ENCODE measurements around the gene TAB2.
"Not testable (repeated sequence)": the region's sequence is repeated elsewhere in the genome, so short reads cannot be mapped to it uniquely, and the experiment has no call there.

The TAB2 gene

GRCh38 chr6:149334201-149334600, 16.7 kb downstream of the TAB2 start:
- no peak for DNase-seq (ENCODE audit: low read depth in 2 of 2)

DNA sequence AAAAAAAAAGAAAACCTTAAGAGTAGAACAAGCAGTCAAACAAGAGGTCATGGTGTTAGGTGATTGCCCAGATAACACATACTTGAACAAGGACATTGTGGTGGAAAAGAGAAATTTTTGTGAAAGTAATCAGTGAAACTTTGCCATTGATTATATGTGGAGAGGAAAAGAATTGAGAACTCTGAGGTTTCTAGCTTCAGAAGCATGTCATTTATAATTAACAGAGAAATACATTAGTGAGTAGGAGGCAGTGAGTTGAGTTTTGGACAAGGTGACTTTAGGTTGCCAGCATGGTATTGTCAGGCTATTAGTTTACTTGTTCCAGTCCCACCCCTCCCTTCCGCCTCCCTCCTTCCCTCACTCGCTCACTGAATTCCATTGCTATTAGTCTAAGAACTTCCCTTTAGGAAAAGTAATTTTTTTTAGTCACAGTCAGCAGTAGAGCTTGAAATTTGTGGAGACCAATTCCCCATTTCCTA, 17.2 kb downstream of the TAB2 start:
- no peak for DNase-seq (ENCODE audit: low read depth in 2 of 2)

GRCh38 chr6:149335924-149336608, 18.6 kb downstream of the TAB2 start:
- peak; percentile 22 for DNase-seq (ENCODE audit: low read depth in 2 of 2)

DNA sequence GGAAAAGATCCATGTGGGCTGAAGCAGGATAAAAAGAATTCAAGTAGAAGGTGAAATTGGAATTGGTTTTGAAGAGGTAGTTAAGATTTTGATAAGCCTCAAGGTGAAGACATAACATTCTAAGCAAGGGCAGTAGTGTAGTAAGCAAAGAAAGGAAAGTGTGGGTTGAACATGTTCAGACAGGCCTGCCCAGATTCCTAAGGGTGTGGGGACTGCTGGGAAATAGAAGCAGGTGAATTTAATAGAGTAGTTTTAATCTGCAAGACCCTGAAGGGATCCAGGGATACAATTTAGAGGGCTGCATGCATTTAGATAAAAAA, 19.1 kb downstream of the TAB2 start:
- no peak for DNase-seq (ENCODE audit: low read depth in 2 of 2)

- DNase-seq (ENCODE audit: low read depth in 2 of 2): no peak
These were observed 19.8 kb downstream of the TAB2 start for GRCh38 chr6:149337320-149337719.

- DNase-seq (ENCODE audit: low read depth in 2 of 2): no peak
These were observed 22.7 kb downstream of the TAB2 start for GRCh38 chr6:149340200-149340599.

DNA sequence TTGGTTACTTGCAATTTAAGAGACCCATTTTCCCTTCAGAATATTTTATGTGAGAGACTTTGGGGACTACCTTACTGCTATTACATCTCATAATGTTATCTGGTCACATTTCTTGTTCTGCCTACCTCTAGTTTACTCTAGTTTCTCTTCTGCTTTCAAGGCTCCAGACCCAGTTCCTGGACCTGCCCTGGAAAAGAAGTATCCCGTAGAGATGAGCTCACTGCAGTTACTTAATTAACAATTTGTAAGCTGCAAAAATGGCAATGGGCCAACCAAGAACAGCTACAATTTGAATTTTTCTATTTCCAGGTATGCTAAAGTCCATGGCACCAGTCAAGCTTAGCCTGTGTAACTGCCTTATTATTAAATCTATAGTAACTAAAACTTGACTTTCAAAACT, 25.0 kb downstream of the TAB2 start:
- DNase-seq (ENCODE audit: low read depth in 2 of 2): no peak

DNA sequence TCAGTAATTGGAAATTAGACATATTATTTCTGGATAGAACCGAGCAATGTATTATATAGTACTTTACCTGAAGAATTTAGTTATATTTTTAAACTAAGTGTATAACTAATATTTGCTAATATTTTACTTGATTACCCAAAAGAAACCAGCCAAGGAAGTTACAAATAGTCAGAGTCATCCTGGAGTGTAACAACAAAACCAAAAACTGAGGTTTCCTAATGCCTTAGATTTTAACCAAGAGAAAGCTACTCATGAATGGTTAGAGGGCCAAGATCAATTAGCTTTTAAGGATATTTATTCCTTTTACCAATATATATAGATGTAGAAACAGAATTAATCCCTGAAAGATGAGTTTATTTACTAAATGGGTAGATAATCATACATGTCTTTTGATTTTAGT, 26.0 kb downstream of the TAB2 start:
- DNase-seq (ENCODE audit: low read depth in 2 of 2): no peak

DNA sequence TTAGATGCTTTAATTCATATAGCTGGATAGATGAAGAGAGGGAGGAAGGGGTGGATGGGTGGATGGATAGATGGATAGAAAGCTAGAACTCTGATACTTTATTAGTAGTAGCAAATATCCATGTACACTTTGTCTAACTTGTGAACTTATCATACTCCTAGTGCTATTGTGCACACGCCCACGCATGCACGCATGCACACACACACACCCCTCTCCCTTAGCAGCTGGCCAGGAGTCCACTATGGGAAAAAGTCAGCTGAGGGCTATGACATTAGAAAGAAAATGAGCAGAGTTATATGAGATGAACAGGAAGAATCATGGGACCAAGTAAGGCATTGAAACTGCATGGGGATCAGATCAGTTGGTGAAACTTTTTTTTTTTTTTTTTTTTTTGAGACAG, 28.6 kb downstream of the TAB2 start:
- DNase-seq (ENCODE audit: low read depth in 2 of 2): no peak

DNA sequence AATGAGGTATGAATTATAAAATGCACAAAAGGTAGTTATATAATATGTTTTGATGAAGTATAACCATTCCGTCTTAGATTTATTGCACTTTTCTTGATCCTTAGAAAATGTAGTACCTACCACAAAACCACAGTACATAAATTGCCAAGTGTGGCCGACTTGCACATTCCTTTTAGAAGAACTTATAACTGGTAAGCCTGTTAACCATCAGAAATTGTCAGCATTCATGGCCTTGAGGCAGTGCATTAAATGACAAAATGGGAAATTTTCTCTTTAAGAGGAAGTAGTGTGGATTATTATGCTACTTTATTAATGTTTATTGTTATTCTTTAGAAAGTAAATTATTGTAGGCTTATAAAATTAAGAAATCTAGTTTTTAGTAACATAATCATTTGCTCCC, 29.6 kb downstream of the TAB2 start:
- DNase-seq (ENCODE audit: low read depth in 2 of 2): no peak

GRCh38 chr6:149349279-149349678, 31.8 kb downstream of the TAB2 start:
- DNase-seq (ENCODE audit: low read depth in 2 of 2): not testable (repeated sequence)

- DNase-seq (ENCODE audit: low read depth in 2 of 2): no peak
These were observed 36.5 kb downstream of the TAB2 start for GRCh38 chr6:149354009-149354408.

- no peak for DNase-seq (ENCODE audit: low read depth in 2 of 2)
These were observed 38.7 kb downstream of the TAB2 start for GRCh38 chr6:149356081-149356750.

DNA sequence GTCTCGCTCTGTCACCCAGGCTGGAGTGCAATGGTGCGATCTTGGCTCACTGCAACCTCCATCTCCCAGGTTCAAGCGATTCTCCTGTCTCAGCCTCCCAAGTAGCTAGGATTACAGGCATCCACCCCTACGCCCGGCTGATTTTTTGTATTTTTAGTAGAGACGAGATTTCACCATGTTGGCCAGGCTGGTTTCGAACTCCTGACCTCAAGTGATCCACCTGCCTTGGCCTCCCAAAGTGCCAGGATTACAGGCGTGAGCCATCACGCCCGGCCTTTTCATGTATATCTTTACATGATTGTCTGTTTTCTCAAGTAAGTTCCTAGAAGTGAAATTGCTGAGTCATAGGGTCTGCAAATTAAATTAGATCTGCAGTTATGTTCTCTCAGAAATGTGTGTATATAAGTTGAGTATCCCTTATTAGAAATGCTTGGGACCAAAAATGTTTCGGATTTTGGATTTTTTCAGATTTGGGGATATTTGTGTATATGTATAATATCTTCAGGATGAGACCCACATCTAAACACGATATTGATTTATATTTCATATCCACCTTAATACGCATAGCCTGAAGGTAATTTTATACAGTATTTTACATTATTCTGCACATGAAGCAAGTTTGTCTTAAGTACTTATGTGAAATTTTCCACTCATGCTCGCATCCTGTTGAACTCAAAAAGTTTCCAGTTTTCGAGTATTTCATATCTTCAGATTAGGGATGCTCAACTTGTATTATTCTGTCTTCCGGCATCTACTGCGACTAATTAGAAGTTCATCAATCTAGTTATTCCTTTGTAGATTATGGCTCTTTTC, 40.4 kb downstream of the TAB2 start:
- no peak for DNase-seq (ENCODE audit: low read depth in 2 of 2)

- DNase-seq (ENCODE audit: low read depth in 2 of 2): no peak
These were observed 41.9 kb downstream of the TAB2 start for GRCh38 chr6:149359440-149359839.

DNA sequence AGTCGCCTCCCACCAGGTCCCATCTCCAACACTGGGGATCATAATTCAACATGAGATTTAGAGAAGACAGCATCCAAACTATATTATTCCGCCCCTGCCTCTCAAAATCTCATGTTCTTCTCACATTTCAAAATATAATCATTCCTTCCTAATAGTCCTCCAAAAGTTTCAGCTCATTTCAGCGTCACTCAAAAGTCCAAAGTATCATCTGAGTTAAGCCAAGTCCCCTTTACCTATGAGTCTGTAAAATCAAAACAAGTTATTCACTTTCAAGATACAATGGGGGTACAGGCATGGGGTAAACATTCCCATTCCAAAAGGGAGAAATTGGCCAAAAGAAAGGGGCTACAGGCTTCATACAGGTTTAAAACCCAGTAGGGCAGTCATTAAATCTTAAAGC, 43.0 kb downstream of the TAB2 start:
- DNase-seq (ENCODE audit: low read depth in 2 of 2): no peak

GRCh38 chr6:149362289-149362688, 44.8 kb downstream of the TAB2 start:
- no peak for DNase-seq (ENCODE audit: low read depth in 2 of 2)

DNA sequence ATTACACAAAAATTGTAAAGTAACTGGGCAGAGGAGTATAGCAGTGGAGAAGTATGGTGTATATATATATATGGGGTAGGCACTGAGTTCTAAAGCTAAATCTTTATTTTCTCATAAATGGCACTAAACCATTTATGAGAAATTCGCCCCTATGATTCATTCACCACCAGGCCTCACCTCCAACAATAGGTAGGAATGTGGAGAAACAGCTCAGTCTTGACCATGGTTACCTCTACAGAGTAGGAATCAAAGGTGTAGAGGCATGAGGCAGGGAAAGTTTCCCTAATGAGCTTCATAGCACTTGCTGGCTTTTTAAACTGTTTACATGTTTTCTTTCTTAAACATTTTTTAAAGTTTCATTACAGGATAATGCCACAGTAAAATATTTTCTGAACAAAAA, 45.6 kb downstream of the TAB2 start:
- DNase-seq (ENCODE audit: low read depth in 2 of 2): no peak

GRCh38 chr6:149364557-149364956, 47.0 kb downstream of the TAB2 start:
- no peak for DNase-seq (ENCODE audit: low read depth in 2 of 2)

- no peak for DNase-seq (ENCODE audit: low read depth in 2 of 2)
These were observed 47.7 kb downstream of the TAB2 start for GRCh38 chr6:149365197-149365596.

DNA sequence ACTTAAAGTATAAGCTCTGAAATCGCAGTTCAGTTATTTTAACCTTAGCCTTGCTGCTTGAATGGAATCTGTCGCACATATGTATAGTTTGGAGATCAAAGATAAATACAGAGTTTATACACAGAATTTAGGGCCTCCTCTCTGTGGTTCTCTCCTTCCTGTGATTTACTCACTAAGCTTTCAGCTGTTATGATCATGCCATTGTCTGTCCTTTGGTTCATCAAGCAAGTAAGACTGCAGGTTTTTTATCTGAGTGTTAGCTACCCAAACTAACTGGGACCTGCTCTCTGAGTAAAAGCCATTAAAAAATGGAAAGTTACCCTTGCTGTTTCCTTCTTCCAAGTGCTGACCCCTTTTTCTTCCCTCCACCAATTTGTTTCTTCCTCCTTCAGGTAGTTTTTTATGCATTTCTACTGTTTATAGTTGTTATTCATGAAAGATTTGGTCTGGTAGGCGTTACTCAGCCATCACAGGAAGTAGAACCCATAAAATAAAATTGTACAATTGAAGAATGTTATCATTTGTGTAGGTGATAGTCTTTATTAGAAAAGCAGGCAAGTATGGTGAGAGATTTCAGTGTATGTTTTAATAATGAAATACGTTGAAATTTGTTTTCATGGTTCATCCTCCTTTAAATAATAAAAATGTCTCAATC, 48.9 kb downstream of the TAB2 start:
- DNase-seq (ENCODE audit: low read depth in 2 of 2): no peak

DNA sequence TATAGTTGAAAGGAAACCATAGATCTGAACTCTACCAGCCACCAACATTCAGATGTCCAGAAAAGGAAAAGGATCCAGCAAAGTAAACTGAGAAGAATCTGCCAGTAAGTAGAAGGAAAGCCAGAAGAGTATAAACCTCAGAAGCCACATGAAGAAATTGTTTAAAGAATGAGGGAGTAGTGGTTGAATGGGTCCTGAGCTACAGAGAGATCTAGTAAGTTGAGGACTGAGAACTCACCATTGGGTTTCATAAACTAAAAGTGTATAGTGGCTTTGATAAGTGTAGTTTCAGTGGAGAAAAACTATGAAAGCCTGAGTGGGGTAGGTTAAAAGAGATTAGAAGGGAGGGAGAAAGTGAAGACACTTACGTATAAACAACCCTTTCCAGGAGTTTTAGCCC, 50.6 kb downstream of the TAB2 start:
- no peak for DNase-seq (ENCODE audit: low read depth in 2 of 2)

Measured in stimulated activated CD4-positive, alpha-beta T cell treated with anti-CD3 and anti-CD28 coated beads, Interleukin-1b, Interleukin-23, amount 100 ng/mL, for 4 hours (primary cell).